Left renal cortex interstitium (tissue), 4 donors: ENCODE measurements around the gene AP1G1. TPM values are rescaled to one million over a fixed set of nuclear protein-coding genes. Genes with fewer than 3 reads are reported as not detected.

Experiments
- DNase-seq, 4 donors: peaks; one replicate each; pipeline ENCODE4 v3.0.0-alpha.2; 2013; ENCODE audit warnings: low read depth in 4 of 4, low spot score in 2 of 4, missing footprints in 1 of 4
- polyA plus RNA-seq, 4 donors: library from polyadenylated mRNA; unstranded; fragments of 120-200 nt; gene quantifications; one replicate each; pipeline ENCODE4 v1.2.1, GENCODE V29; 2013; ENCODE audit not compliant: insufficient read length in 4 of 4

AP1G1 gene
- polyA plus RNA-seq, 4 donors, result 65.7 to 97.9 (median 89.5) TPM

GRCh38 chr16:71762186-71762585 lies 46.4 kb downstream of the AP1G1 start:
- no peak for DNase-seq

GRCh38 chr16:71761097-71761496 lies 47.5 kb downstream of the AP1G1 start:
- no peak for DNase-seq

- DNase-seq, result no peak
Observed at GRCh38 chr16:71758293-71758760, 50.3 kb downstream of the AP1G1 start.

- no peak for DNase-seq
Observed at GRCh38 chr16:71754652-71755051, 54.0 kb downstream of the AP1G1 start.

- no peak for DNase-seq
Observed at GRCh38 chr16:71754108-71754507, 54.5 kb downstream of the AP1G1 start.

- no peak for DNase-seq
Observed at GRCh38 chr16:71748226-71748625, 60.4 kb downstream of the AP1G1 start.

DNA sequence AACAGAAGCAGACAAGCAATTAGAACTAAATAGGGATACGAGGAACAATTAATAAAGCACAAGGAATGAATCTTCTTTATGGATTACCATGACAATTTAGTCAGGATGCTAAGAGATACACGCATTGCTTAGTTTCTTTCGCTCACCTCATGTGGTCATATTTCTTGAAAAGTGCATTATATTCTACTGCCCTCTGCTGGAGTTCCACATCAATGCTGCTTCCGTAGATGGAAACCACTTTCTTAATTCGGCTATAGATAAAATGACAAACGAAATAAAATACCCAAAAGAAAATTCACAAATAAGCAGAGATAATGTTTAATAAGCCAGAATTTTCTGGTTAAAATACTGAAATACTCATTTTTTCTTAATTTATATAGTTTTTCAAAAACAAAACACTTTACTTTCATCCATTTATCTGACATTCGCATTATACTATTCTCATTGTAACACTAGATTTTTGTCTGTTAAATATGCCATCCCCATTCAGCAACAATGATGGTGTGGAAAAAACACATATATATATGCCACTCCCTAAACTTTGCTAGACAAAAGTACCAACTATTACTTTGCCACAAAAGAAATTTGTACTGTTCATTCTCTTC lies 62.1 kb downstream of the AP1G1 start:
- DNase-seq, result peak in 2 of 4 donors; percentile 5 to 19

- no peak for DNase-seq
Observed at GRCh38 chr16:71738855-71739254, 69.8 kb downstream of the AP1G1 start.

DNA sequence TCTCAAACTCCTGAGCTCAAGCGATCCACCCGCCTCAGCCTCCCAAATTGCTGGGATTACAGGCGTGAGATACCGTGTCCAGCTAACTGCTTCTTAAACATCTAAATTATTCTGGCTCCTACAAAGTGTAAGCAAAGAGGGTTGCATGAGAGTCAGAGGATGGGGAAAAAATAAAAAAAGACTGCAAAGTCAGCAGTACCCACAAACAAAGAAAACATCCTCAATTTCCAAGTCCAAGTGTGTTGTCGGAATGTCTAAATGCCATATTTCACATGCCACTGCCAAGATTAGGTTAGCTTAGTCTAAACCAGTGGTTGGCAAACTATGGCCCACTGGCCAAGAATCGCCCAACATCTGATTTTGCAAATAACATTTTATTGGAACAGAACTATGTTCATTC lies 71.1 kb downstream of the AP1G1 start:
- no peak for DNase-seq

DNA sequence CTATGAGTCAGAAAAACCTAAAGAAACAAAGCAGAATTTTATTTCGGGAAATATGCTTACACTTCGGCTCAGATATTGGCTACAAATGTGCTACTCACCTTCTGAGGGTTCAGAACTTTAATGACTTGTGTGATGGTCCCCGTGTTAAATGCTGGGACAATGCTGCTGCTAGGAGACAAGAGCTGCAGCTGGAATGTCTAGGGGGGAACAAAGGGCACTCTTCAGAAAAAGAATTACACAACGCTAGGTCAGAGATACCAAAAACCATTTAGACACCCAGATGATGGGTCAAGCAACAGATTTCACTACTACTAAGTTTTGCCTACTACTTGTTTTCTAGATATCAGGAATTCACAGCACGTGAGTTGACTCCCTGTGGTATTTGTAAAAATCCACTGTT lies 74.1 kb downstream of the AP1G1 start:
- DNase-seq, result no peak

DNA sequence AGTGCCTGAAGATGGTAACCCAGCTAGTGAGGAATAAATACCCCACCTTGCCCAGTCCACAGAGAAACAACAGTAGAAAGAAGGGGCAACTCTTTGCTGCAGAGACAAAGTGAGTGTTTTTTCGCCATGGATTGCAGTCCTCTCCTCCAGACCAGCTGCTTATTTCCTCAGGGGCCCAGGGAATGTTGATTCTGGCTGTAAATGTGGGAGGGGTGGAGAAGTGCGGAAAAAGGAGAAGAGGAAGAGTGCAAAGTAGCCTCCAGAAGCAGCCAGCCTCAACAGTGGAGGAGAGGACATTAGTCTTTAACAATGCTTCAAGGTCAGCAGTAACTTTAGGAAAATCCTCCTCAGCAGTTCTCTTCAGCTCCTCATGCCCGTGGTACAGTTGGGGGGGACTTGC lies 76.0 kb downstream of the AP1G1 start:
- DNase-seq, result no peak

- no peak for DNase-seq
Observed at GRCh38 chr16:71727551-71728324, 80.9 kb downstream of the AP1G1 start.

GRCh38 chr16:71726476-71727315 lies 81.9 kb downstream of the AP1G1 start:
- no peak for DNase-seq

GRCh38 chr16:71724320-71724751 lies 84.3 kb downstream of the AP1G1 start, which contains the start of gene PHLPP2:
Gene PHLPP2 (minus strand): TSS chr16:71724701. CDS start chr16:71714795, 9,906 bp downstream.
- no peak for DNase-seq

DNA sequence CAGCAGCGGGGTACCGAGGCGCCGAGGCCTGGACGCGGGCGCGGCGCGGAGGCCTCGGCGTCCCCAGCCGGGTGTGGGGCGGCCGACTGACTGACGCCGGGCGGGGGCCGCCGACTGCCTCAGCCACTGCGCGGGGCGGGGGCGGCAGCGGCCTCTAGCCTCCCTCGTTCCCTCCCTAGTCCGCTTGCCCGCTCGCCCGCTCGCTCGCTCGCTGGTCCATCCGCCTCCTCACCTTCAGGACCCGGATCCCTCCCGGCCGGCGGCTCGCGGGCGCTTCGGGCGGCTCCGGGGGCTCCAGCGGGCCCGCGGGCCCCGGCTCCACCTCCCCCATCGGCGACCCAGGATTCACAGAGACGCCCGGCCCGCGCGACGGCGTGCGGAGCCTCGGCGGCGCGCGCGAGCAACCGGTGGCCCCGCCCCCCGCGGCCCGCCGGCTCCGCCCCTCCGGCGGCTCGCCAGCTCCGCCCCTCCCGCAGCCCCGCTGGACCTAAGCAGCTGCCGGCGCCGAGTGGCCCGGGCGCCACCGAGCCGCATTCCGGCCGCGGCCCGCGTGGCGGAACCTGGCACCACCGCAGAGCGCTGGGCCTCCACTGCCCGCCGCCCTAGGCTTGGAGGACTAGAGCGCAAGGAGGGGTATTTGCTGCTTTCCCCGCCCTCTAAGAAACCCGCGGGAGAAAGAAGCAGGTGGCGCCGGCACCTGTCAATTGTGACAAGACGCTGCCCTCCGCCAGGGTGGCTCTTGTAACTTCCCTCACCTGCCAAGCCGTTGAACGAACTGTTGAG lies 84.9 kb downstream of the AP1G1 start:
- DNase-seq, result peak; percentile 17 to 56 (median 45)

GRCh38 chr16:71722801-71723536 lies 85.7 kb downstream of the AP1G1 start:
- peak; percentile 41 to 55 (median 49) for DNase-seq

- DNase-seq, result no peak
Observed at GRCh38 chr16:71721066-71721740, 87.4 kb downstream of the AP1G1 start.

DNA sequence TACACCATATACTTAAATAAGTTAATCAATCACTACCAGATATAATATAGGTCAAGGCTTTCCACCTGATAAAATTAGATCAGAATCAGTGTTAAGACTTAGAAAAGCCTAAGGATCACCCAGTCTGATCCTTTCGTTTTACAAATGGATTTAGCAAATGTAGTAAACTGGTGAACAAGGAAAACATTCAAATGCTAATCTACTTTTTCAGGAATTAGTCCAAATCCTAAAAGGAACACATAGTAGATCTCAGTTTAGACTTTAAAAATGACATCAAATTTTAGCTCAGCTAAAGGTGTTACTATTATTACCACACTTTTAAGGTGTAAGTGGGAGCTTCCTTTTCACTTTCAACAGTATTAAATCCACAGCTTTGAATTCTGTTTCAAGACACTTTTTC lies 96.1 kb downstream of the AP1G1 start:
- no peak for DNase-seq

DNA sequence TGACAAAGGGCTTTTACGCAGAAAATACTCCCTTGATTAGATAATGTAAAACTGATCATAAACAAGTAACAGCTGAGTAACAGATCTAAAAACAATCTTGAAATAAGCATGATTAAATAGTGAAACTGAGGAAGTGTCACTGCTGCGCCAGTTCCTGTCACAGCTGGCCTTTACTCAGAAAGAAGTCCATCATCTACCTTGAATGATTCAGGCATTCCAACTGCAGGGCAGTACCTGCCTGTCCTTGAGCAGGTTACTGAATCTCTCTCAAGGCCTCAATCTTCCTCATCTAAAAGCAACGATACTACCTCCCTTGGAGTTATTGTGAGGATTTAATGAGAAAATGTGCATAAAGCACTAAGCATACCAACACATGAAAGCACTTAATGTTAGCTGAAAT lies 96.8 kb downstream of the AP1G1 start:
- no peak for DNase-seq
